NCI-H1105 (cell line): ENCODE measurements around the gene LDAH.
A peak's percentile ranks its signal among the peaks of the same experiment; 100 is the strongest.

Experiments used
- DNase-seq: peaks from one replicate; lab custom pipeline; 2025; lab: John Stamatoyannopoulos, UW

Gene LDAH

GRCh38 chr2:20650877-20651730 lies 171.8 kb downstream of the LDAH start, which contains the start of gene HS1BP3:
HS1BP3 (minus strand) TSS chr2:20651098; CDS start chr2:20651063, 35 bp downstream.
- DNase-seq = peak; percentile 78

DNA sequence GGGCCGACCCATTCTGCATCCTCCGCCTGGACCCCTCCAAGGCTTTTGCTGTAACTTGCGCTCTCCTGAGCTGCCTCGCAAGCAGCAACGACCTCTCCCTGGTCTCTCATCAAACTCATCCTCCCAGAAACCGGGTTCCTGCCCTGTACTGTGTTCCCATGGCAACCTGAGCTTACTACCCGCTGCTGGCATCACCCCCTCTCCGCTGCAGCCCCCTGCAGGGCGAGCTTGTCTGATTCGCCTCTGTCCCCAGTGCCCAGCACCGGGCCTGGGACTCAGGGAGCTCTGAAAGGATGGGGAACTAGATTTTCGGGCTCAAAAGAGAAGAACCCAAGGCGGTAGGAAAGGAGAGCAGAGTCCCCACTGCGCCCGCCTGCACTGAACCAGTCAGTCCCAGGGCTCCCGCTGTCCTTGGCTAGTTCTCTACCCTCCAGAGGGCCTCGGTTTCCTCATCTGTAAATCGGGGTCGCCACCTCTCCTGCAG lies 172.5 kb downstream of the LDAH start:
- peak; percentile 43 for DNase-seq

- no peak for DNase-seq
Measured at GRCh38 chr2:20649976-20650375, 172.9 kb downstream of the LDAH start.

GRCh38 chr2:20649576-20649975 lies 173.3 kb downstream of the LDAH start:
- no peak for DNase-seq

DNA sequence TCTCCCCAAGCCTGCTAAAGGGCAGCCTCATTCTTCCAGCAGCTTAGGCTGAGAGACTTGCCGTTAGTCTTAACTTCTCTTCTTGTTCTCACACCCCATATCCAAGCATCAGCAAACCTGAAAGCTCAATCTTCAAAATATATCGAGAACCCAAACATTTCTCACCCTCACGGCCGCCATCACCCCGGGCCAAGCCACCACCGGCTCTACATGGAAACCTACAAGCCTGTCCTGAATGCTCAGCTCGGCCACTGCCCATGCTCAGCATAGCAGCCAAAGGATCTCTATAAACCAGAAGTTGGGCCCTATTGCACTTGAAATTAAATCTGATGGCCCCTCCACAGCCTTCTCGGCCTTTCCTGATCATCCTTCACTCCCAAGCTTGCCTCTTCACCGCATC lies 174.1 kb downstream of the LDAH start:
- DNase-seq = no peak

DNA sequence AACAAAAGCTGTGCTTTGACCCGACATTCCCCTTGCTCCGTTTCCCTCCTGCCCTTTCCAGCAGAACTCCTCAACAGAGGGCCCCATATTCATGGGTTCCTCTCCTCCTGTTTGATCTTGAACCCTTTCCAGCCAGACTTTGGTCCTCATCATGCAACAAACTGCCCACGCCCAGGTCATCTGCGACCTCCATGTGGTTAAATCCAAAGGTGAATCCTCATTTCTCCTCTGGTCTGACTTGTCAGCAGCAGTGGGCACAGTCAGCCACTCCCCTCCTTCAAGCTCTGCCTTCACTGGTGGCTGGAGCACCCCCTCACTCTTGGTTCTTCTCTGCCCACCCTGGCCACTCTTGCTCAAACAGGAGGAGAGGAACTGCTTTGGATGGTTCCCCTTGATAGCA lies 174.7 kb downstream of the LDAH start:
- no peak for DNase-seq

DNA sequence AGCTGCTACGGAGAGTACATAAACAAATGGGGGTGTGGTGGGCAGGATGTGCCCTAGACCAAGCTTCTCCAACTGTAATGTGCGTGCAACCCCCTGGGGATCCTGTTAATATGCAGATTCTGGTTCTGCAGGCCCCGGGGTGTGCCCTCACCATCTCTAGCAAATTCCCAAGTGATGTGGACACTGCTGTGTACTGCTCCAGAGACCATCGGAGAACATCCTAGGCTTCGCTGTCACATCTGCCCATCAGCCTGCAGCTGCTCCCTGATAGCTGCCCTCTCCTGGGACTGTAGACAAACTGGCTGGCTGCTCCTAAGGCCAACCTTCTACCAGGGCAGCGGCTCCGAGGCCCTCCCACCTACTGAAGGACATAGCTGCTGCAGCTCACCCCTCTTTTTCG lies 175.2 kb downstream of the LDAH start:
- DNase-seq = no peak

DNA sequence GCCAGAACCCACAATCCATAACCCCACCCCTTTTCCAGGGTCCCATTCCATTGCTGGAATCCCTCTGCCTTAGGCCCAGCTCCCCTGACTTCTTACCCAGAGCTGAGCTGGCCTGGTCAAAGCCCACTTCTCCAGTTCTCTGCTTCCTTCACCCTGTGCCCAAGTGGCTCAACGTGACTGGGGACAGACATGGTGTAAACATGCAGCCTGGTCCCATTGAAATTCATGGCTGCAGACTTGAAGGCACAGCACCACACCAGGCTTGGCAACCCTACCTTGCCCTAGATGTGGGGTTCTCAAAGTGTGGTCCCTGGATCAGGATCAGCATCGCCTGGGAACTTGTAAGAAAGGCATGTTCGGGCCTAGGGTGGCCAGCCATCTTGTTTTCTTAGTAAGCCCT lies 175.7 kb downstream of the LDAH start:
- no peak for DNase-seq

GRCh38 chr2:20646446-20646845 lies 176.5 kb downstream of the LDAH start:
- DNase-seq = no peak

GRCh38 chr2:20645761-20646160 lies 177.1 kb downstream of the LDAH start:
- DNase-seq = no peak

GRCh38 chr2:20645301-20645701 lies 177.6 kb downstream of the LDAH start:
- no peak for DNase-seq

GRCh38 chr2:20643826-20644225 lies 179.1 kb downstream of the LDAH start:
- no peak for DNase-seq

DNA sequence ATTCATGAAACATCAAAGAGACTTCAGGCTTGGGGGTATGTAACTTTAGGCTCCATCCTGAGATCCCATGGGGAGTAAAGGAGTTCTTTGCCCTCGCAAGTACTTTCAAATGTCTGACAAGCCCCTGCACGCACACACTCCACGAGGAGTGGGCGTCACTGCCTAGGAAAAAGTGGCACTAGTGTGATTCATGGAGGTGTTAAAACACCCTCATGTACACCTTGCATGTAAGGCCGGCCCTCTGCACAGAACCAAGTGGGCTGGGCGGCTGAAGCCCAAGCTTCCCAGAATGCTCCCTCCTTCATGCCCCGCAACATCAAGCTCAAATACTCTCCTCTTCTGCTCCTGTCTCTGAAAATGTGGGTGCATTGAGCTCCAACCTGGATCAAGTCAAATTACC lies 179.8 kb downstream of the LDAH start:
- DNase-seq = no peak

GRCh38 chr2:20642055-20642971 lies 180.6 kb downstream of the LDAH start:
- peak; percentile 52 for DNase-seq

GRCh38 chr2:20641123-20641985 lies 181.5 kb downstream of the LDAH start:
- no peak for DNase-seq

- no peak for DNase-seq
Measured at GRCh38 chr2:20640411-20641122, 182.3 kb downstream of the LDAH start.

DNA sequence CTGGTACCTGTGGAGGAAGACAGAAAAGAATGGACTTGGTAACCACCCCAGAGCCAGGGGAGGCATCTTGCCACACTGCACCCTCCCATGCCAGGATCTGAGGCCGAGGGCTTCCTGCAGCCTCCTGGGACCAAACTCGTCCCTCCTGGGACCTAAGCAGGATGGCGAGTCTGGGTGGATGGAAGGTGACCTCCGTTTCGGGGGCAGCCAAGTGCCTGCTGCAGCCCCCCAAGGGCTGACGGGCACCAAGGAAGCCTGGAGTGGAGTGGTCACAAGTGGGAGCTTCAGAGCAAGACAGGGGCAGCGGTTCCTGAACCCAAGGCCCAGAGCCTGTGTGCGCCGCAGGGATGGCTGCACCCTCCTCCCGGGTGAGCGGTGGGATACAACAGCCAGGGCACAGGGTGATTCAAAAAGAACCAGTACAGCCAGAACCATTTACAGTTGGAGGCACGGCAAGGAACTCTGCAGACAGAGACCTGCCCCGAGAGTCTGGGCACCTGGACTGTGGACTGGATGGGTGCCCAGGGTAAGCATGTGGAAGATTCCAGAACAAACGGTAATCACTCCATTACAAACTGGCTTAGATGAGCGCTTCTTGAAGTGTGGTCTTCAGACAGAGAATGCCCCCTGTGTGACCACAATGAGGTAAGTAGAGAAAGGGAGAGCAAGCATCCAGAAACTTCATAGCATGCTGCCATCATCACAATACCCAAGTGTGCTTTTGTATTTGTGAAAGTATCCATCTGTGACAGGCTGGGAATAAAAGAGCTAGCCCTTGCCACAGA lies 184.1 kb downstream of the LDAH start:
- no peak for DNase-seq

- no peak for DNase-seq
Measured at GRCh38 chr2:20638014-20638413, 184.9 kb downstream of the LDAH start.

DNA sequence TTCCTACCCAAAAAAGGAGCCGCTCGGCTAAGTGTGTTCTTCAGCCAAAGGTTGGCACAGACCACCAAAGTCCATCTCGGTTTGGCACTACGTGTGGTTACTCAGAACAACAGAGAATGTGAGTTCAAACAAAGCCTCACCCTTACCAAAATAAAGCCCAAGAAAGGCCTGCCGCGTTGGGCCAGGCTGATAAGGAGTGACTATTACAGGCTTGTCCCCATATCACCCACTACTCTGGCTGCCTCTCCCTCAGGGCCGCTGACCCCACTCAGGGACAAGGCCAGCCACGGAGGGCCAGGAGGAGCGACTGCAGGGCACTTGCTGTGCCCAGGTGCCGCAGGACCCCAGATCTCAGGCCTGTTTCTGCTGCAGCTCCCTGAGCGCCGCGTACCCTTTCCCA lies 185.8 kb downstream of the LDAH start:
- DNase-seq = no peak
